Measurements from ENCODE around the gene ZDHHC16.
"Not testable (repeated sequence)": the region's sequence is repeated elsewhere in the genome, so short reads cannot be mapped to it uniquely, and the experiment has no call there.

ZDHHC16 gene

GRCh38 chr10:97434557-97434956 lies 11.4 kb upstream of the ZDHHC16 start:
- DNase-seq, result no peak

GRCh38 chr10:97435211-97435610 lies 10.8 kb upstream of the ZDHHC16 start:
- no peak for DNase-seq

GRCh38 chr10:97442277-97442676 lies 3.7 kb upstream of the ZDHHC16 start:
- DNase-seq, result no peak

GRCh38 chr10:97444212-97444611 lies 1.8 kb upstream of the ZDHHC16 start:
- no peak for DNase-seq

- no peak for DNase-seq
Measured at GRCh38 chr10:97445357-97445721, 636 bp upstream of the ZDHHC16 start.

- DNase-seq, result no peak
Measured at GRCh38 chr10:97450828-97451227, 4.9 kb downstream of the ZDHHC16 start.

- no peak for DNase-seq
Measured at GRCh38 chr10:97451605-97452004, 5.6 kb downstream of the ZDHHC16 start.

GRCh38 chr10:97452352-97452751 lies 6.4 kb downstream of the ZDHHC16 start:
- no peak for DNase-seq

GRCh38 chr10:97454330-97455036 lies 8.5 kb downstream of the ZDHHC16 start:
- DNase-seq, result peak; percentile 21

GRCh38 chr10:97456034-97456685 lies 10.2 kb downstream of the ZDHHC16 start:
- DNase-seq, result no peak

- DNase-seq, result no peak
Measured at GRCh38 chr10:97456686-97457065, 10.7 kb downstream of the ZDHHC16 start.

- DNase-seq, result no peak
Measured at GRCh38 chr10:97459111-97459510, 13.1 kb downstream of the ZDHHC16 start.

GRCh38 chr10:97459933-97460332 lies 14.0 kb downstream of the ZDHHC16 start:
- no peak for DNase-seq

GRCh38 chr10:97462309-97462708 lies 16.3 kb downstream of the ZDHHC16 start:
- no peak for DNase-seq

- peak; percentile 43 for DNase-seq
Measured at GRCh38 chr10:97463363-97464132, 17.6 kb downstream of the ZDHHC16 start.

GRCh38 chr10:97464226-97464625 lies 18.3 kb downstream of the ZDHHC16 start:
- DNase-seq, result no peak

- no peak for DNase-seq
Measured at GRCh38 chr10:97465982-97466381, 20.0 kb downstream of the ZDHHC16 start.

GRCh38 chr10:97466755-97467154 lies 20.8 kb downstream of the ZDHHC16 start:
- DNase-seq, result no peak

GRCh38 chr10:97468162-97468561 lies 22.2 kb downstream of the ZDHHC16 start:
- no peak for DNase-seq

- not testable (repeated sequence) for DNase-seq
Measured at GRCh38 chr10:97468781-97469180, 22.8 kb downstream of the ZDHHC16 start.

- no peak for DNase-seq
Measured at GRCh38 chr10:97474918-97475317, 28.9 kb downstream of the ZDHHC16 start.

GRCh38 chr10:97475936-97476594 lies 30.1 kb downstream of the ZDHHC16 start:
- DNase-seq, result no peak

- not testable (repeated sequence) for DNase-seq
Measured at GRCh38 chr10:97479410-97479809, 33.4 kb downstream of the ZDHHC16 start.
